ENCODE results near the gene SNX21.
"Not testable (repeated sequence)": the region's sequence is repeated elsewhere in the genome, so short reads cannot be mapped to it uniquely, and the experiment has no call there.

SNX21 gene, protein sequence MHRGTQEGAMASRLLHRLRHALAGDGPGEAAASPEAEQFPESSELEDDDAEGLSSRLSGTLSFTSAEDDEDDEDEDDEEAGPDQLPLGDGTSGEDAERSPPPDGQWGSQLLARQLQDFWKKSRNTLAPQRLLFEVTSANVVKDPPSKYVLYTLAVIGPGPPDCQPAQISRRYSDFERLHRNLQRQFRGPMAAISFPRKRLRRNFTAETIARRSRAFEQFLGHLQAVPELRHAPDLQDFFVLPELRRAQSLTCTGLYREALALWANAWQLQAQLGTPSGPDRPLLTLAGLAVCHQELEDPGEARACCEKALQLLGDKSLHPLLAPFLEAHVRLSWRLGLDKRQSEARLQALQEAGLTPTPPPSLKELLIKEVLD

DNA sequence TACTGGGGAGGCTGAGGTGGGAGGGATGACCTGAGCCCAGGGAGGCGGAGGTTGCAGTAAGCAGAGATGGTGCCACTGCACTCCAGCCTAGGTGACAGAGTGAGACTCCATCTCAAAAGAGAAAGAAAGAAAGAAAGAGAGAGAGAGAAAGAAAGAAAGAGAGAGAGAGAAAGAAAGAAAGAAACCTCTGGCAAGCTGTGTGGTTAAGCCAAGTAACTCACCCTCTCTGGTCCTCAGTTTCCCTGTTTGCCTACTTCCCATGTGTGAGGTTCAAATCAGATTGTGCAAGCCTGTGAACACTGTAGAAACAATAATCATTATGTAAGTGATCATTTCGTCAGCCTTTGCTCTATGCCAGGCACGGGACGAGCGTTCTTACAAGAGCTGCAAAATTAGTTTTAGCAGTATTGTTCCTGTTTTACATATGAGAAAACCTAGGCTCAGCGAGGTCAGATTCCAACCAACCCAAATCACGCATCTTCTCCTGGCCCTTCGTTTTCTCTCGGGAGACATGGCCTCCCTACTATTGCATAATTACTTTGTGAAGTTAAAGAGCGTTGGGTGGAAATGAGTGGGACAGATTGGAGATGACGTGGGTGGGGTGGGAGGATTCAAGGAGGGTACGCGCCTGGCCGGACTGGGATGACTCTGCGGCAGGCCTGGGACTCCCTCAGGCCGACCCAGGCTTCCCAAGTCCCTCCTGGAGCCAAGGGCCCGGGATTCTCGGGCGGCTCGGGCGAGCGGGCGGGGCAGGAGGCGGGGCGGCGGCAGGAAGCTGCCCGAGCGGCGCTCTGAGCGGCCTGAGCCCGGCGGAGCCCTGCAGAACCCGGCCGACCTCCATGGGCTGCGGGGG, at the start of gene SNX21:
SNX21 (plus strand) TSS at position 770 of the 853 bp plus-strand sequence. CDS start 121 bp downstream, outside the sequence.
- DNase-seq: no peak

DNA sequence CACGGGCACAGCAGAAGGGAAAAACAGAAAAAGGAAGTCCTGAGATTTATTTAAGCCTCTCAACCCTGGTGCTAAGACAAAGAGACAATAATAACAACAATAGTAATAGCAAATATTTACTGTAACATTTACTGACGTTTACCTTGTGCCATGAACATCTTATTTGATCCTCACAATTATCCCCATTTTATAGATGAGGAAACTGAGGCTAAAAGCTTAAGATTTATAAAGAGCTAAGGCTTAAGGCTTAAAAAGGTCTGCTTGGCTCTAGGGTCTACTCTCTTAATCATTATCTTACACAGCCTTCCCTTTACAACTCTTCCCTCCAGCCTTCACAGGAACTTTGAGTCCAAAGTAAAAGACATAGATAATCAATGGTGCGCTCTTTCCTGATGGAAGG, 45.2 kb upstream of the SNX21 start:
- DNase-seq: no peak

DNA sequence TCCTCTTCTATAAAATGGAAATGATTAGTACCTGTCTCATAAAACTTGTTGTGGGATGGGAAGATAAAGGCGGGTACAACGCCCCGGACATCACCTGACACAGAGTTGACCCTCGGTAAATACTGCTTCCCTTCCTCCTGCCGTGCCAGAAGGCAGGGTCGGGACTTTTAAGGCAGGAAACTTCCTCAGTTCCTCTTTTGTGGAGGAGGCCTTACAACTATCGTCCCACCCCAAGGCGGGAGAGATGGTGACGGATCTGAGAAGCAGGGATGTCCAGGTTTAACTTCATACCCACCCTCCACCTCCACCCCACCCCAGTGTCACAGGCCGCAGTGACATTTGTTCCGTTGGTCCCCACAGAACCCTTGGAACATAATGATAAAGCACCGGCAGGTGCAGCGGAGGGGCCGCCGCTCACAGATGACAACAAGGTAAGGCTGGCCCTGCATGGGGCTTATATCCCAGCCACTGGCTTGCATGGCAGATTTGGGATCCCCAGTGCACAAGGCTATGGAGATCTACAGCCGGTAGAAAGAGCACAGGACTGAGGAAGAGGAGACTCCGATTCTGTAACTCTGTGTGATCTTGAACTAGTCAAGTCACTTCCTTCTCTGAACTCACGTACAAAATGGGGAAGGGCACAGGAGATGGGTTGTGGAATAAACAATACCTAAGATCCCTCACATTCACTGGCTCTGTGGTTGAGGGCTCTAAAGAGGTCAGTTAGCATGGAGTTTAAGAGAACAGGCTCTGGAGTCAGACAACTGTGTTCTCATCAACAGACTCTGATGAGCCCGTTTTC, 41.1 kb upstream of the SNX21 start:
- DNase-seq: no peak

DNA sequence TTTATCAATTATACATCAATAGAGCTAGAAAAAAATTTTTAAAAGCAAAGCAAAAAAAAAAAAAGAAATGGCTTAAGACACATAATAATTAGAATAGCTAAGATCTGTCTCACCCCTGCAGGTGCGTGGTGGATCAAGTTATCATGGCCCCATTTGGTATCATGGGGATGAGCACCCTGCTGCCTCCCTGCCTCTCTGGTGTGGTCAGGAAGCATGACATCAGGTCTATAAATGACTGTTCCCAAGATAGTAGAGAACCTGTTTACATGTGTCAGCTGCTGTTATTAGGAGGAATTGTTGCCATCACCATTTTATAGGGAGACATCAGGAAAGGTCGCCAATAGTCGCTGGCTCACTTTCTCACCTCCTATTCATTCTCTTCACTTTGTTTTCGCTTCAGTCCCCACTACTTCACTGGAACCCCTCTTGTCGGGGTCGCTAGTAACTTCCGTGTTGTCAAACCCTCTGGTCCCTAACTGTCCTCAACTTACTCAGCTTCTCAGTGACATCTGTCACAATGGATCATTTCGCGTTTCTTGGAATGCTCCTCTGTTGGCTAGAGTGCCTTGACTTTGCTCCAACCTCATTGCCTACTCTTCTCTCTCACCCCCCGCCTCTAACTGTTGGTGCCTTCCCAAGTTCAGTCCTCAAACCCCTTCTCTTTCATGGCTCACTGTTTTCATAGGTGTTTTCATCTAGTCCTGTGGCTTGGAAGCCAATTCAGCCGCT, 37.1 kb upstream of the SNX21 start:
- no peak for DNase-seq

DNA sequence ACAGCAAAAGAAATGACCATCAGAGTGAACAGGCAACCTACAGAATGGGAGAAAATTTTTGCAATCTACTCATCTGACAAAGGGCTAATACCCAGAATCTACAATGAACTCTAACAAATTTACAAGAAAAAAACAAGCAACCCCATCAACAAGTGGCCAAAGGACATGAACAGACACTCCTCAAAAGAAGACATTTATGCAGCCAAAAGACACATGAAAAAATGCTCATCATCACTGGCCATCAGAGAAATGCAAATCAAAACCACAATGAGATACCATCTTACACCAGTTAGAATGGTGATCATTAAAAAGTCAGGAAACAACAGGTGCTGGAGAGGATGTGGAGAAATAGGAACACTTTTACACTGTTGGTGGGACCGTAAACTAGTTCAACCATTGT, 36.1 kb upstream of the SNX21 start:
- DNase-seq: not testable (repeated sequence)

DNA sequence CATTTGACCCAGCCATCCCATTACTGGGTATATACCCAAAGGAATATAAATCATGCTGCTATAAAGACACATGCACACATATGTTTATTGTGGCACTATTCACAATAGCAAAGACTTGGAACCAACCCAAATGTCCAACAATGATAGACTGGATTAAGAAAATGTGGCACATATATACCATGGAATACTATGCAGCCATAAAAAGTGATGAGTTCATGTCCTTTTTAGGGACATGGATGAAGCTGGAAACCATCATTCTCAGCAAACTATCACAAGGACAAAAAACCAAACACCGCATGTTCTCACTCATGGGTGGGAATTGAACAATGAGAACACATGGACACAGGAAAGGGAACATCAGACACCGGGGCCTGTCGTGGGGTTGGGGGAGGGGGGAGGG, 35.6 kb upstream of the SNX21 start:
- not testable (repeated sequence) for DNase-seq

DNA sequence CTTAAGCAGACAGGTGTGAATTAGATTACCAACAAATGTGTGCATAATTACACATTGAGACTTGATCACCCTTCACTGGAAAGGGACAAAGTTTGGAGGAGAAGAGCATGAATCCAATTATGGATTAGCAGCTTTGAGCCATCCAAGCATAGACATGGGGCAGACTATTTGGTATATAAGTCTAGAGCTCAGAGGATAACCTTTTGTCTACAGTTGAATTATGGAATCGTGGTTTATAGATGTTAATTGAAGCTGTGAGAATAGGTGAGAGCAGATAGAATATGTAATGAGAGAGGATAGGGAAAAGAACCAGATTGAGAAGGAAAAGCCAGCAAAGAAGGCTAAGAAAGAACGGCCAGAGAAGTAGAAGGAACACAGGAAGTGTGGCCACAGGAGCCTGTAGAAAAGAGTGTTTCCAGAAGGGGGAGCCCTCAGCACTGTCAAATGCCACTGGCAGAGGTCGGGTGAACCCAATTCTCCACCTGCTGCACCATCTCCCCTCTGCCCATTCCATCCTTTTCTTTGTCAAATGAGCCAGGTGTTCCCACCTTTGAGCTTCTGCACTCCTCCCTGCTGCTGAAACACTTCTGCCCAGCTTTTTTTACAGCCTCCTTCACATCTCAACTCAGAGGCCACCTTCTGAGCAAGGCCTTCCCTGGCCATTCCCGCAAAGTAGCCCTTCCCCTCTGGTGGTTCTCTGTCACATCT, 34.5 kb upstream of the SNX21 start:
- peak; percentile 21 for DNase-seq

DNA sequence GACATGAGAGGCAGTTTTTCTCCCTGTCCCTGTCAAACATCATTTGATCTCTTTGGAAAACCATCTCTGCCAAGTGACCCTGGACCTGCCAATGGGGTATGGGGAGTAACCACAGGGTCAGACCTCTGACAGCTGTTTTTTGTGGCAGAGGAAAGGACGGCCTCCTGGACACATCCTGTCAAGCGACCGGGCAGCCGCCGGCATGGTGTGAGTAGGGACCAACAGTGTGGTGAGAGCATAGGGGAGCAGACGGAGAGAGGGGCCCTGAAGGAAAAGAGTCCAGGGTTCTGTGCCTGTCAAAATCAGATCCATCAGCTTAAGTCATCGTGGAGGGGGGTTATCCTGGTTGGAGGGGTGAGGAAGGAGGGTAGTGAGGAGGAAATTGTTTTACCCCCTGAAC, 31.7 kb upstream of the SNX21 start:
- DNase-seq: no peak

DNA sequence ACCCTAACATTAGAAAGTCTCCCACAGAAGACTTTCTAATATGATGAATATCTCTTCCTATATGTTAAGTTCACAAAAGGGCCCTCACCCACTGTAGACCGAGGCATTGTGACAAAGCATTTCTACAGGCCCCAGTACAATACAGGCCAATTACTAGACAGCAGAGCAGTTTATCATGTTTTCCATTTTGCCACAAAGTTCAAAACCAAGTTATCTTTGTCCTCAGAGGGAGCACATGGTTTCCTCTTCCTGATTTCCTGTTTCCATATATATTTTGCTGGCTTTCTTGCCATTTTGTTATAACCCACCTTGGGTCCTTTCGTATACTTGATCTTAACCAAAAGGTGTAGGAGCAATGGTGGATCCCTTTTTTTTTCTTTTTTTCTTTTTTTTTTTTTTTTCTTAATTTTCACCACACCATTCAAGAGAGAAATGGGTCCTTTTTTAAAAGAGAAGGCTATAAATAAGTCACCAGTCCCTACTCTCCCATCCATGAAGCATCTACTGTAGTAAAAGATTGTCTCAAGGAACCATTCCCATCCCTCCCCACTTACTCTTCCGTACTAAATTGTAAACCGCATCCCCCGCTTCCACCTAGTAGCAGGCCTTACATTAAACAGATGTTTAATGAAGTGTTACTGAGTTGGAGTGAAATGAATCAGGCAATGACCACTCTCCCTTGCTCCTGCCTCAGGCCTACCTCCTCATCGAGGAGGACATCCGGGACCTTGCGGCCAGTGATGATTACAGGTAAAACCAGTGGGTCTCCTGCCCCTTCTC, 23.2 kb upstream of the SNX21 start:
- no peak for DNase-seq

DNA sequence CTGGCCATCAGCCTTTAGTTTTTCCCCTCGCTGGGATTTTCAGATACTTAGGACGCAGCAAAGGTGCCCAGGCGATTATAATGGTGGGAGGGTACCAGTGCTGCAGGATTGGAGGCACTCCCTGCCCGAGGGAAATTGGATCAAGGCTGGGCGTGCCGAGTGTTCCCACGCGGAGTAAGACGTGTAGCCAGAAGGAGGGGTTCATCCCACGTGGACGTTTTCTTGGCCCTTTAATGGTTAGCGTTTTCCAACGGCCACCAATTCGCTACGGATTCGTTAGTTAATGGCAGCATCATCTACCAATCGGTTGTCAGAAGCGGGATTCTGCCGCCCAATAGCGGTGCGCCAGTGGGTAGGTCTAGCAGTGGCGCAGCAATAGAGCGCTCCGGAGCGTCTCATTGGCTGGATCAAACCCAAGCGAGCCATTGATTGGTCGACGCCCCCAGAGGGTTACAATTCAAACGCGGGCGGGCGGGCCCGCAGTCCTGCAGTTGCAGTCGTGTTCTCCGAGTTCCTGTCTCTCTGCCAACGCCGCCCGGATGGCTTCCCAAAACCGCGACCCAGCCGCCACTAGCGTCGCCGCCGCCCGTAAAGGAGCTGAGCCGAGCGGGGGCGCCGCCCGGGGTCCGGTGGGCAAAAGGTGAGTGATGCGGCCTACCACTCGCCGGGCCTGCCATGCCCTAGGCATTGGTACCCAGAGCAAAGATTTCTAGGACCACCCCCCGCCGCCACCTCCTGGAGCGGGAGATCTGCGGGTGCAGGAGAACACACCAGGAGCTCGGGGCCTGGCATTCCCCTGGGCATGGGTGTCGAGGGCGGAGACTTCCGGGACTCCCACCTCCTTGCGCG, 21.2 kb upstream of the SNX21 start, which contains the start of gene UBE2C:
UBE2C (plus strand) TSS at position 488 of the 849 bp plus-strand sequence; CDS start at position 540, 52 bp downstream.
- peak; percentile 22 for DNase-seq

DNA sequence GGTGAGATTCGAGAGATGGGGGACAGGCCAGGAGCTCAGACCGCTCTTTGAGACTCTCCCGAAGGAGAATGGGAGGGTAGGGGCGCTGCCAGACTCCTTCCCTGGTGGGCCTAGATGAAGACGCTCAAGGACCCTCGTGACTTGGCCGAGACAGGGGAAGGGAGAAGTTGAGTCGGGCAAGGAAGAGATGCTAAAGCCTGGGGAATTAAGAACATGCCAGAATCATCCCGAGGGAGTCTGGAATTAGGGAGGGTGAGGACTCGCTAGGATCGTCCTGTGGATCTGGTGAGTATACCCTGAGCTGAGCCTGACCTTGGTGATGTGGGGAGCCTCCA, 20.6 kb upstream of the SNX21 start:
- no peak for DNase-seq

DNA sequence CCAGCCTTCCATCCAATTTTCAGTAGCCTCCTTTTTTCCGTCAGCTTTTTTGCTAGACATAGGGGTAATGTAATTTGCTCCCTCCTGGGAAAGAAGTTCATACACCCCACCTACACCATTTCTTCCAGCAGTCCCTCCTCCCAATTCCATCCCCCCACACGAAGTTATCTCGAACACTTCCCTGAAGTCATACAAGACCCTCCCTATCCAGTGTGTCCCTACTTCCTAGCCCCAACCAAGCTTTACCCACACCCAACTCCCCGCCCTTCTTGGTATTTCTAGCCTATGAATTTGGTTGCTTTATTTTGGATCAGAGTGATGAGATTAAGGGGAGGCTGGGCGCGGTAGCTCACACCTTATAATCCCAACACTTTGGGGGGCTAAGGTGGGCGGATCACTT, 20.1 kb upstream of the SNX21 start:
- no peak for DNase-seq

DNA sequence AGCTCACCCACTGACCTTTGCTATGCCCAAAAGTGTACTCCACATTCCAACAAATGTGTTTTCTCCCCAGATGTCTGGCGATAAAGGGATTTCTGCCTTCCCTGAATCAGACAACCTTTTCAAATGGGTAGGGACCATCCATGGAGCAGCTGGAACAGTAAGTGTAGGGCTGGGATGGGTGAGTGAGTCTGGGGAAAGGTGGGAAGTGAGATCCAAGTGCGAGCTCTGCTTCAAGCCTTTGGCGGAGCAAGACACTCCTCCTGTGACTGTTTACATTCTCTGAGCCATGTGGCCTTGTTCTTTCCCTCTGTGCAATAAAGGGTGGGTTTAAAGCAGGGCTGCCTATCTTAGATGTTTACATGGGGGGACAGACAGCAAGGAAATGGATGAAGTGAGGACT, 19.3 kb upstream of the SNX21 start:
- no peak for DNase-seq

DNA sequence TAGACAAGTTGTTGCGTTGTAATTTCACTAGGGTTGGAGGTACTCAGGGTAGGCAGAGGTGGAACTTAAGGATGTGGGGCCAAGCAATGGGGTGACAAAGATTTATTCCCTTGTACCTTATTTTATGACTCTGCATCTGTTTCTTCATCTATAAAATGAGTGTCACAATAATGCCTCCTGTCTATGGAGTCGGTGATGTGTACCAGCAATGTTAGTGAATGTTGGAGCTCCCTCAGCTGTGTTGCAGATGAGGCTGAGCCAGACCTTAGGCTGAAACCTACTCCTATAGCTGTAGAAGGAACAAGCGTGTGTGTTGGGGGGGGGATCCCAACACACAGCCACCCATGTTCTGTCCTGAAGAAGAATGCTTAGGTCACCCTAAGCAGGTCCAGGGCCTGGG, 16.6 kb upstream of the SNX21 start:
- DNase-seq: no peak

DNA sequence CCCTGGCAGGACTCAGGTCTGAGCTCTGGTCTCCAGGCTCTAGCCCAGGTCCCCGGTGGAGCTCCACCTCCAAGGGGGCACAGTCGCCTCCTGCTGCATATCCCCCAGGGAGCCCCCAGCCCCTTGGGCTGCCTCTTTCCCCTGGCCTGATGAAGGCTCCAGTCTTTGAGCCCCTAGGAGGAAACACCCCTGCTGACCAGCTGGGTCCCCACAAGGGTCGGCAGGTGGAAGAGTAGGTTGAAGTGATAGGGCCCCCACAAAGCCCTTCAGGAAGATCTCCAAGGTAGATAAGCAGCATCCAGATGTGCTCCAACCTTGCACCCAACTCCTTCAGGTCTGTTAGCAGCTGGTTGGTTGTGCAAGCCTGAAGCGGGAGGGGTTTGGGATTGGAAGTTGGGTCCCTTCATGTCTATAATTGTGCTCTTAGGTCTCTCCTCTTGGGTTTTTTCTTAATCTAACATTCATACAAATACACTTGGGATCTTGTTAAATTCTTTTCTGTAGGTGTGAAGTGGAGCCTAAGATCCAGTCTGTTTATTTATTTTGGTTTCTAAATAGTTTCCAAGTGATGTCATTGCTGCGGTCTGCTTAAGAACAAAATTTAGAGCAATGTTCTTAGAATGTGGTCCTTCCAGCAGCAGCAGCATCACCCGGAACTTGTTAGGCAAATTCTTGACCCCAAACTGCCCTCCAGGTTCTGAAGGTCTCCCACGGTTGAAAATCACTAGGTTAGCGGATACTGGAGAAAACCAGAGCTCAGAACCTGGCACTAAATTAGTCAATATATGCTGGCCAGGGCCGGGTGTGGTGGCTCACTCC, 16.0 kb upstream of the SNX21 start:
- DNase-seq: no peak

DNA sequence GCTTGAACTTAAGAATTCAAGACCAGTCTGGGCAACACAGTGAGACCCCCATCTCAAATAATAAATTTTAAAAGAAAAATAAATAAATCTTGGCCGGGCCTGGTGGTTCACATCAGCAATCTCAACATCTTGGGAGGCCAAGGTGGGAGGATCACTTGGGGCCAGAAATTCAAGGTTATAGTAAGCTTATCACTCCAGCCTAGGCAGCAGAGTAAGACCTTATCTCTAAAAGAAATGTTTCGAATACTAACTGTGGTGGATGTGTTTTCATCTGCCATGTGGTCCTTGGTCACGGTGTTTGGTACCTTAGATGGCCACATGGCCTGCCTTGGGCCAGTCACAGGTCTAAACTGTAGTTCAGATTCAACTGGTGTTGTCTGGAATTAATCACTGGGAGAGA, 15.4 kb upstream of the SNX21 start:
- no peak for DNase-seq

DNA sequence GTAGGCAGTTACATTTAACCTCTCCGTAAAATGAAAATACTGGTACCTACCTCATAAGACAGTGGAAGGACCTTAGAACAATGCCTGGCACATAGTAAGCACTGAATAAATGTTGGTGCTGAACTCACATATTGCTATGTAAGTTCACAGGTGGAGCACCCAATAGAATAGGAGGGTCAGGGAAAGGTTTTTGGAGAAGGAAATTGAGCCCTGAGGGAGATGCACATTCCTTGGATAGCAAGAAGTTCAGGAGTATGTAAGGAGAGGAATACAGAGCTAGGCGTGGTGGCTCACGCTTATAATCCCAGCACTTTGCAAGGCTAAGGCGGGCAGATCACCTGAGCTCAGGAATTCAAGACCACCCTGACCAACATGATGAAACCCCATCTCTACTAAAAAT, 14.1 kb upstream of the SNX21 start:
- no peak for DNase-seq

DNA sequence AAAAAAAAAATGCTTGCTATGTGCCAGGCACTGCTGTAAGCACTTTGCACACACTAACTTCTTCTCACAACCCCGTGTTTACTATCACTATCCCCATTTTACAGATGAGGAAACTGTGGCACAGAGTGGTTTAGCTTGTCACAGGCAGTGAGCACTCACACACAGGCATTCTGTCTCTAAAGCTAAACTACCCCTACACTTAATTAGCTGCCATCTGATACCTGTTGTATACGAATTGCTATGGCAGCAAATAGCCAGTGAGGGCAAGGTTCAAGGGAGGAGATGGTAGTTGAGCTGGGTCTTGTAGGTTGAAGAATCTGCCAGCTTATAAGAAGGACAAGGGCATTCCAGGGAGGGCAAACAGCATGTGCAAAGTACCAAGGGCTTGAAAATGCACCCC, 11.7 kb upstream of the SNX21 start:
- DNase-seq: no peak

DNA sequence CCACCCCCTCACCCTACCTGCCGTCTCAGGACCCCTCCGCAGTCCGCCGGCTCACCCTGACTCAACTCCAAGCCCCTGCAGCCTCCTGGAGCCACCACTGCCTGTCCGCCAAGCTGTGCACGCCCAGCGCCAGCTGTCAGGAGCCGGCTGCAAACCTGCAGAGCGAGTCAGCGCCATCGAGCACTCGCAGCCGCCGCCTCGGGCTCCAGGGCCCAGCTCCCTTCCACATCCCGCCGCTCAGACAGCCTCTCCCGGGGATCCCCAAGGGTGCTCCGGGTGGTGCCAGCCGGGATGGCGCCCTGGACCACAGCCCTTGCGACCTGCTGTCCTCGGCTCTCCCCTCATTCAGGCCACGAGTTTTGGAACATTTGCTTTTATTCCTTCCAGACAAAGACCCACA, 10.7 kb upstream of the SNX21 start:
- DNase-seq: no peak

Data from KG1 (cell line).